ENCODE data around the gene PRM1.

Gene PRM1, protein sequence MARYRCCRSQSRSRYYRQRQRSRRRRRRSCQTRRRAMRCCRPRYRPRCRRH

DNA sequence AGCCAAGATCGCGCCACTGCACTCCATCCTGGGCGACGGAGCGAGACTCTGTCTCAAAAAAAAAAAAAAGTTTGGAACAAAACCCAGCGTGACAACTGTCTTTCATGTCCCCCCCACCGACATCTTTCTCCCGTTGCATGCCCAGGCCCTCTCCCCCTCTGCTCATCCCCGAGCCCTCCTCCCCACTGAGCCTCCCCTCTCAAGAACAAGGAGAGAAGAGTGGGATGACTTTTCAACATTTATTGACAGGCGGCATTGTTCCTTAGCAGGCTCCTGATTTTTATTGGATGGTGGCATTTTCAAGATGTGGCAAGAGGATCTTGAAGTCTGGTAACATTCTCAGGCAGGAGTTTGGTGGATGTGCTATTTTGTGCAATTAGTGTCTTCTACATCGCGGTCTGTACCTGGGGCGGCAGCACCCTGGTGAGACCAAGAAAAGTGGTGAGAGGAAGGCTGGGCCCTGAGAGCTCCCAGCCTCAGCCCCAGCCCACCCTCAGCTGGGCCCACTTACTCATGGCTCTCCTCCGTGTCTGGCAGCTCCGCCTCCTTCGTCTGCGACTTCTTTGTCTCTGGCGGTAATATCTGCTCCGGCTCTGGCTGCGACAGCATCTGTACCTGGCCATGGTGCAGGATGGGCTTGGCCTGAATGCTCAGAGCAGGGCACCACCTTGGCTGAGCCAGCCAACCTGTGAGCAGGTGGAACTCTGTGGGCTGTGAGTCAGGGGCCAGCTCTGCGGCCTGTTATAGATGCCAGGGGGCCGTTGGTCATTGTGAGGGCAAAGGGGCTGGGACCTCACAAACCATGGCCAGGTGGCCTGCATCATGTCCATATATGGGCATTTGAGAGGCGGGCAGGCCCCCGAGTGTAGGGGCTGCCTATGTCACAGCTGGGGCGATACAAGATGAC lies at the start of gene PRM1:
PRM1 (minus strand) TSS at position 715 of the 907 bp plus-strand sequence; CDS start at position 623, 92 bp downstream.
- DNase-seq = no peak

DNA sequence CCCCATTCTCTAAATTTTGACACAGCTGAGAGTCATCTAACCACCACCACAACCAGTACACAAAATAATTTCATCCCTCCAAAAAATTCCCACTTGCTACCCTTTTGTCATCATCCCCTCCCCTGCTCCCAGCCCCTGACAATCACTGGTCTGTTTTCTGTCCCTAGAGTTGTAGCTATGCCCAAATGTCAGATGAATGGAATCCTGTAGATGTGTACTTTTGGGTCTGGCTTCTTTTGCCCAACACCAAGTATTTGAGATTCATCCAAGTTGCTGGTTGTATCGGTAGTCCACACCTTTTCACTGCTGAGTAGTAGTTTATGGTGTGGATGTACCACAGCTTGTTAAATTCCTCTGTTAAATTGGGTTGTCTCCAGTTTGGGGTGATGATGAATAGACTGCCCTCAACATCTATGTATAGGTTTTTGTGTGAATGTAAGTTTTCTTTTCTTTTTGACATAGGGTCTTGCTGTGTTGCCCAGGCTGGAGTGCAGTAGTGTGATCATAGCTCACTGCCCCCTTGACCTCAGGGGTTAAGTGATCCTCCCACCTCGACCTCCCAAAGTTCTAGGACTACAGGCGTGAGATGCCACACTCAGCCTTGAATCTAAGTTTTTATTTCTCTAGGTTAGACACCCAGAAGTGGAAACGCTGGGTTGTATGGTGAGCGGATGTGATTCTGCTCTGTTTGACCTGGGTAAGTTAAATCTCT lies 49.6 kb upstream of the PRM1 start:
- no peak for DNase-seq

DNA sequence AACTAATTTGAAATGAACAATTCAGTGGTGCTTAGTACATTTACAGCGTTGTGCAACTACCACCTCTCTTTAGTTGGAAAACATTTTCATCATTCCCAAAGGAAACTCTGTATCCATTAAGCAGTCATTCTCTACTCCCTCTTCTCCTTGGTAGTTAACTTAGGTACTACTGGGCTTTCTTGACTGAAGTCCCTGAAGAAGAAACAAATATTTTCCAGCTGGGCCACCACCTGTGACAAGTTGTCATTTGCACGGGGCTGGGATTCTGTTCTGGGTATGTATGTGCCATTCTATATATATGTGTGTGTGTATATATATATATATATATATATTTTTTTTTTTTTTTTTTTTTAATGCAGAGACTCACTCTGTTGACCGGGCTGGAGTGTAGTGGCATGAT lies 48.8 kb upstream of the PRM1 start:
- DNase-seq = no peak

DNA sequence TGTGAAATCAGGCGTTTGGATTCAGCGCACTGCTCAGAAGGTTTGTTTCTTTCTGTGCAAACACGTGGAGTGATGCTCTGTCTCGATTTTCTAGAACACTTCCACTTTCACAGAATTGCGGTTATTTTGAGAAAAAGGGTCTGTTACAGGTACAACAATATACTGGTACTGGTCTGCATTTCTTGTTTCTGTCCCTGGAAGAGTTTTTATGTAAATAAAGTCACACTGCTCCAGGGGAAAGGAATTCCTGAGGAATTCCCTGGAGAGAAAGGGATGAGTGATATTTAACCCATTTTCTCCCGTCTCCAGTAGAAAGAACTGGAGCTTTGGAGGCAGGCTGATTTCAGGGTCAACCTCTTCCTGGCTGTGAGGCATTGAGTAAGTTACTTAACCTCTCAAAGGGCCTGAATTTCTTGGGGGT lies 48.0 kb upstream of the PRM1 start:
- no peak for DNase-seq

DNA sequence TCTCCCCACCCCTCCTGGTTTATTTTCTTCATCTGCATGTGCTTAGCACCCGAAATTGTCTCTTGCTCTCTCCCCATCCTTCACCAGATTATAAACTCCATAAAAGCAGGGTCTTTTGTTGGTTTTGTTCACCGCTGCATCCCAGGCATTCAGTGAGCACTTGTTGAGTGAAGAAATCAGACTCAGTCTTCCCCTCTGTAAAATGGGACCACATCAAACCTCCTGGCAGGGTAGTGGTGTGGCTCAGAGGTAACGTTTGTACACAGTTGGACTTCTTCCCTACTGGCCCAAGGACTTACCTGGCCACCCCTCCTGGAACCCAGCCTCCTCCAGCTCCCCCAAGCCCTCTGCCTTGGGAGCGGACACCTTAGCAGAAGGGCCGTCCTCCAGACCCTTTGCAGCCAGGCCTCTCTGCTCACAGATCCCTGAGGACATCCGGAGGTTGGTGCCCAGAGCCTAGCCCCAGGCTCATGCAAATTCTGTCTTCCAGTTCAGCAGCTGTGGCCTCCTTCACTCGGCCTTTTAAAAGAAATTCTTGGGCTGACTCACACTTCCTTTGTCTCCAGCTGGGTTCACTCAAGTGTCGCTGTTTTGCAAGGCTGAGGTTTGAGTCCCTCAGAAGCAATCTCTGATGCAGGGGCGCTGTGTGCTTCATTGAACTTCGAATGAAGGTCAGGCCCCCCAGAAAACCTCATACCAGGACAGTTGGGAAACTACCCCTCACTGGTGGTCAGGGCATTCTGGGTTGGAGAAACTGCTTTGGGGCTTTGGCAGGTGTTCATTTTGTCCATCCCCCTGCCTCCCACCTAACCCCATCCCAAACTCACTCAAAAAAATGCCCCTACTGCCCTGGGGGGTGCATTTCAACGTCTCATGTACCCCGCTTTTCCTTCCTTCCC lies 47.3 kb upstream of the PRM1 start:
- DNase-seq = no peak

DNA sequence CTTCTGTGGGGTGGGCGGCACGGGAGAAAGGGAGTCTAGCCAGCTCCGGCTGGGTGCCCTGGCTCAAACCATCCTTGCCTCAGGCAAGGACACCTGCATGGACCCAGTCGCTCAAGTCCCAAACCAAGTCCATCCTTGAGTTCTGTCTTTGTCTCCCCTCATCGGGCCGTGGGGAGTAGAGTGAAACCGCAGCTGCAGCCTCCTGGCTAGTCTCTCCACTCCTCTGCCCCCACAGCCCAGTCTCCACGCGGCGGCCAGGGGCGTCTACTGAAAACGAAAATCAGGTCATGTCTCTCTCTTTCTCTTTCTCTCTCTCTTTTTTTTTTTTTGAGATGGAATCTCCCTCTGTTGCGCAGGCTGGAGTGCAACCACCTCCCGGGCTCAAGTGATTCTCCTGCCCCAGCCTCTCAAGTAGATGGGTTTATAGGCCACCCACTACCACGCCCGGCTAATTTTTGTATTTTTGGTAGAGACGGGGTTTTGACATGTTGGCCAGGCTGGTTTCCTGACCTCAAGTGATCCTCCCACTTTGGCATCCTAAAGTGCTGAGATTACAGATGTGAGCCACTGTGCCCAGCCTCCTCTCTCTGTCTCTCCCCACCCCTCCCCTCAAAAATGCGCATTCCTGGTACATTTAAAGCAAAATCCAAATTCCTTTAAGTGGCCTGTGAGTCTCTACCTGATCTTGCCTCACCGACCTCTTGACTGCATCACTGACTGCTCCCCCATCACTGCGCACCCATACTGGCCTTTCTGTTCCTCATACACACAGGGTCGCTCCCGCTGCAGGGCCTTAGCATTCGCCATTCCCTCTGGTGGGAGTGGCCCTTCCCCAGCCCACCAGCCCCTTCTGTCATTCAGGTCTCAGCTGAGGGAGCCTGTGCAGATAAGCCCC lies 46.4 kb upstream of the PRM1 start:
- no peak for DNase-seq

DNA sequence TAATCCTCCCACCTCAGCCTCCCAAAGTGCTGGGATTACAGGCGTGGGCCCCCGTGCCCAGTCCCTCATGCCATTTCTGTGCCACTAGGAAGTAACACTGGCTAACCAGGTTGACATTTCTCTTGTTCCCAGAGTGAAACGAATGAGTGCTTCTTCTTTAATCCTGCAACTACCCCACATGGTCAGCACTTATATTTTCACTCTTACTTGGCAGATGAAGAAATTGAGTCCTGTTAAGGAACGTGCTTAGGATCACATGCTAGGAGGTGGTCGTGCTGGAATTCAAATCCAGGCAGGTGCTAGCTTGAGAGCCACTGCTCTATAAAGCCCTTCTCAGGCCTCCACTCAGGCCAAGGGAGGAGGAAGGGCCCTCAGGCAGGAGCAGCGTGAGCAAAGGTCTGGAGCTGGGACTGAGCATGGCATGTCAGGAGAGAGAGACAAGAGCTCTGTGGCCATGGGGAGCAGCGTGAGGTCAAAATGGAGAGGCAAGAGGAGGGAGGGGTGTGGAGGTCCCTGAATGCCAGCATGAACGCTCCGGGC lies 45.7 kb upstream of the PRM1 start:
- DNase-seq = no peak

DNA sequence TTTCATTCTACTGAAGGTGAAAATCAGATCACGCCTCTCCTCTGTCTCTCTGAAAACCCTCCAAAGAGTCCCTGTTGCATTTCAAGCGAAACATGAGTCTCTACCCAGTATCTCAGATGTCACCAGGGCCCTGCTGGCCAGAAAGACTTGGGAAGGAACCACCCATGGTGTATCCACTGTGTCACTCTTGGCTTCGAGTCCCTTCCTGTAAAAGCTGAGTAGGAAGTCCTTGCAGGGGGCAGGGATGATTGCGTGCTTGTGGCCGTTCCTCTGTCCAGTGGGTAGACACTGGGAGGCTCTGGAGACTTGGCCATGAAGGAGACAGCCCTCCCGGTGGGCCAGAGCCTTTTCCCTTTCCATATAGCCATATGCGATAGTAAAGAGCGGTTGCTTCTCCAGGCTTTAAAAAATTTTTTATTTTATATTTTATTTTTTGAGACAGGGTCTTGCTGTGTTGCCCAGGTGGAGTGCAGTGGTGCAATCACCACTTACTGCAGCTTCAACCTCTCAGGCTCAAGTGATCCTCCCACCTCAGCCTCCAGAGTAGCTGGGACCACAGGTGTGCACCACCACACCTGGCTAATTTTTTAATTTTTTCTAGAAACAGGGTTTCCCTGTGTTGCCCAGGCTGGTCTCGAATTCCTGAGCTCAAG lies 45.1 kb upstream of the PRM1 start:
- no peak for DNase-seq

DNA sequence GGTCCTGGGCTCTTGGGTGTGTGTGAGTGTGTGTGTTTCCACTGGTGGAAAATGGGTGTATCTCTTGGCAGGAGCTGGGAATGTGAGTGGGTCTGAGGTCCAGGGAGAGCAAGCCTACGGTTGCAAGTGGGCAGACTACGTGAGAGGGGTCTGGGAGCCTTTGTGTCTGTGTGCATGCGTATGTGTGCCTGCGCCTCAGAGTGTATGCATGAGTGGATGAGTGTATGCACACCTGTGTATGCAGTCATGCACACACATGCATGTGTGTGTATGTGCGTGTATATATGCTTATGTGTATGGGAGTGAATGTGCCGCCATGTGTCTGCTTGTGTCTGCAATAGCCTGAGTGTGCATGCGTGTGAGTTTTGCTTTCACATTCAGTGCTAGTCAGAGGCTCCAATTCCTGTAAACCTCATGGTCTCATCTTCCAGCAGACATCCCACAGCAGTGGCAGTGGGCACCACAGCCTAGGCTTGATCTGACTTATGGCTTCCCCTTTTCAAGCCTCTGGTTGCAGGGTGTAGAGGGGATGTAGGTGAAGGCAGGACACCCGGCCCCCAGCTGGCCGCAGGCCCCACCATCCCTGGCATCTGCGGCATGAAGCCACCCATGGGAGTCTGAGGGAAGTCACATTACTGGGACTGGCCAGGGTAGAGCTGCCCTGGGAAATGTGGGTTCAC lies 44.4 kb upstream of the PRM1 start:
- no peak for DNase-seq

DNA sequence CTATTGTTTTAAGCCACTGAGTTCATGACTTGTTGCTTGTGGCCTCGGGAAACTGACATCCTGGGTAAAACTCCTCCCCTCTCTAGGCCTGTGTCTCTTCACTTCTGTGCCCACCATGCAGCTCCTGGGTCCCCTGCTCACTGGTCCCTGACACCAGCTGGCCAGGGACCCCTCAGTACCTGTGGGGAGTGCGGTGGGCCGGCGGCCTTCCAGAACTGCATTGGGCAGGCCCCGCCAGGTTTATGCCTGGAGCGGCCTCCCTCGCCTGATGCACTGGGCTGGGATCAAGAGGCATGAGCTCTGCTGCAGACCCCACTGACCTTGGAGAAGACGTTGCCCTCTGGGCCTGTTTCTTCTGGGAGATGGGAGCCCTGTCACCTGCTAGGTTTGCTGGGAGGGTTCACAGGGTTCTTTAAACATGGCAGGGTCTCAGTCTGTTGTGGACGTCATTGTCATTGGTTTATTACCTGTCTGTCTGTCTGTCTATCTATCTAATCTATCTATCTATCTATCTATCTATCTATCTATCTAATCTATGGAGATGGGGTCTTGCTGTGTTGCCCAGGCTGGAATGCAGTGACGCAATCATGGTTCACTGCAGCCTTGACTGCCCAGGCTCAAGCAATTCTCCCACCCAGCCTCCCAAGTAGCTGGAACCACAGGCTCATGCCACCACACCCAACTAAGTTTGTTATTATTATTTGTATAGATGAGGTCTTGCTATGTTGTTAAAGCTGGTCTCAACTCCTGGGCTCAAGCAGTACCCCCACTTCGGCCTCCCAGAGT lies 42.6 kb upstream of the PRM1 start:
- no peak for DNase-seq

DNA sequence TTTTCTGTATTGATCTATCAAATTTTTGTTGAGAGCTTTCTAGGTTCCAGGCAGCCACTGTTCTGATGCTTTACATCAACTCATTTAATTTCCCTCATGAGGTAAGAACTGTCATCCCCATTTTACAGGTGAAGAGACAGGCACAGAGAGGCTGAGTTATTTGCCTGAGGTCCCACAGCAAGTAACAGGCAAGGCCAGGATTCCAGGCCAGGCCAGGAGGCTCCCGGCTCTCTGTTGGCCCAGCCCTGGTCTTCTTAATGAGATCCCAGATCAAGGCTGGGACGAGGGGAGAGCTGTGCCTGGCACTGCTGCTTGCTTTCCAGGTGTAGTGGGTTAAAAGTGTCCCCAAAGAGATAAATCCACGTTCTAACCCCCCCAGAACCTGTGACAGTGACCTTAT lies 41.7 kb upstream of the PRM1 start:
- DNase-seq = no peak

DNA sequence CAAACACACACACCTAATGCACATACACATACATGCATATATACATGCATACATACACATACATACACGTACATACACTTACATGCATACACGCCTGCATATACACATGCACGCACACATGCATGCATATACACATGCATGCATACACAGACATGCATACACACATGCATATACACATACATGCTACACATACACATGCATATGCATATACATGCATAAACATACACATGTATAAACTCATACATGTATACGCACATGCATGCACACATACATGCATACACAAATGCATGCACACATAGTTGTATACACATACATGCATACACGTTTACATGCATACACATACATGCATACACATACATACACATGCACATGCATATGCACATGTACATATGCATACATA lies 40.5 kb upstream of the PRM1 start:
- DNase-seq = no peak

DNA sequence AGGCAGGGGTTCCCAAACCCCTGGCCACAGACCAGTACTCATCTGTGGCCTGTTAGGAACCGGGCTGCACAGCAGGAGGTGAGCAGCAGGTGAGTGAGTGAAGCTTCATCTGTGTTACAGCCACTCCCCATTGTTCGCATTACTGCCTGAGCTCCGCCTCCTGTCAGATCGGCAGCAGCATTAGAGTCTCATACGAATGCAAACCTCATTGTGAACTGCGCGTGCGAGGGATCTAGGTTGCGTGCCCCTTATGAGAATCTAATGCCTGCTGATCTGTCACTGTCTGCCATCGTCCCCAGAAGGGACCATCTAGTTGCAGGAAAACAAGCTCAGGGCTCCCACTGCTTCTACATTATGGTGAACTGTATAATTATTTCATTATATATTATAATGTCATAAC lies 39.0 kb upstream of the PRM1 start:
- DNase-seq = peak; percentile 67

DNA sequence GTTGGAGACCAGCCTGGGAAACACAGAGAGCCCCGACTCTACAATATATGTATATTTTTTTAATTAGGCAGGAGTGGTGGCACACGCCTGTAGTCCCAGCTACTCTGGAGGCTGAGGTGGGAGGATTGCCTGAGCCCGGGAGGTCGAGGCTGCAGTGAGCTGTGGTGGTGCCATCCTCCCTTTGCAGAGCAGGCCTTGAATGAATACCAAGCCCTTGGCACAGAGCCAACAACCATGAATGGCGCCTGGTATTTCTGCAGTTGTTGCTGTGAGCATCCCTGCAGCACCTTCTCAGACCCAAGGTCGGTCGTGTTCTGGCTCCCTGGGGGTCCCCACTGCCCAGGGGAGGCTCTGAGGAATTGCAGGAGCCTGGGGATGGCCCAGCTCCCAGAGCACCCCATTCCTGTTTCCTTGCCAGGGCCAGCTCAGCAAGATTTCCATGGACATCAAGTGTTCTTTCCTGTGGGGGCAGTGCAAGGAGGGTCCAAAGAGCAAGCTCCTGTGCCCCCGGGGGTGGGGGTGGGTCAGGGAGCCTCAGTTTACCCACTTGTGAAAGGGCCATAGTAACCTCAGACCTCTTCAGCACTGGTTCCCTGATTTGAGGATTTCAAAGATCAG lies 38.5 kb upstream of the PRM1 start:
- no peak for DNase-seq

DNA sequence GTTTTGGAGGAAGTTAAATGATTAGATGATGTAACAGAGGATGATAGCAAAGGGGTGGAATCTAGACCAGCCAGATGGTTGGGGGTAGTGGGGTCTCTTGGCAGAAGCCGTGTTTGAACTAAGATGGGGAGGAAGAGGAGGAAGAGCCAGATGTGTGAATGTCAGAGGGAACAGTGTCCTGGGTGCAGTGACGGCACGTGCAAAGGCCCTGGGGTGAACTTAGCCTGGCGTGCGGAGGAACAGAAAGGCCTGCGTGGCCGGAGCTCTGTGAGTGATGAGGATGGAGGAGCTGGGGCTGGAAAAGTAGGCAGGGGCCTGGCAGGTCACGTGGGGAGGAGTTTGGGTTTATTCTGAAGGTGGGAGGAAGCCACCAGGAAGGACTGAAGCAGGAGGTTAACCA lies 37.7 kb upstream of the PRM1 start:
- no peak for DNase-seq

DNA sequence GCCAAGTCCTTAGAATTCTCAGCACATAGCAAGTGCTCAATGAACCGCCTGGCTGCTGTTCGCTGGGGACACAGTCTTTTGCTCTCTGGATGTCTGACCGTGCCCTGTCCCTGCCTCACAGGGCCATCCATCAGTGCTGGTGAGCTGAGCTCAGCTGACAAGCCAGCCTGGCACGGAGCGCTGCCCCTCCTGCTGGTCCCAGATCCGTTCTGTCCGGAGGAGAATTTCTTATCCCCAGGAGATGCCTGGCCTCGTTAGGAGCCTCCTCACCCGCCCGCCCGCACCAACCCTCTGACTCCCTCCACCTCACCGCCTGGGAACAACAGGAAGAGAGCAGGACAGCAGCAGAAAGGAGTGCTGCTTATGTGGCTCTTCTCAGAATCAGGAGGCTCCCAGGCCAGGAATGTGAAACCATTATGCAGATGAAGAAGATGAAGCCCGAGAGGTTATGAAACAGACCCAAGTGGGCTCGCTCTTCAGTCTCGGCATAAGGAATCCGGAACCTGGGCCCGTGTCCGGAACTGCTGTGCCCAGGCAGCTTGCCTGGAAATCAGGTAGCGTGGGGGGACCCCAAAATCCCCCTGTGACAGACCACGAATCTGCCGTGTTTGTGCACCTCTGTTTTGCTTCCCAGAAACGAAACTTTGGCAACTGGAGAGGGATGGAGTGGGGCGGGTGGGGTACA lies 35.3 kb upstream of the PRM1 start:
- DNase-seq = no peak

DNA sequence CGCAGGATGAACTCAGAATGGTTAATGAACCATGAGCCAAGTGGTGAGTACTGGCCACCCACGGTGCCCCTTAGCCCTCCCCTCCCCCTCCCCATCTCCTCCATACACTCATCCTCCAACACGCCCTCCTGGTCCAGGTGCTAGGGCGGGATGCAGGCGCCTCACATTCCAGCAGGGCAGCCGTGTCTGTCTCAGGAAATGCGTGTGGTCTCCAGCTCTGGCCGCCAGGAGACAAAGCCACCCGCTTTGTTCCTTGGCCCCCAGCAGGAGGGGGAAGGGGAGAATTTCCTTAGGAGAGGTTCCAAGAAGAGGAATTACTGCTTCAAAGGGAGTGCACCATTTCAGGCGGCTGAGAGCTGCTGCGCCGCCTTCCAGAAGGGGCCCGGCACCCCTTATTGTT lies 34.4 kb upstream of the PRM1 start:
- DNase-seq = no peak

DNA sequence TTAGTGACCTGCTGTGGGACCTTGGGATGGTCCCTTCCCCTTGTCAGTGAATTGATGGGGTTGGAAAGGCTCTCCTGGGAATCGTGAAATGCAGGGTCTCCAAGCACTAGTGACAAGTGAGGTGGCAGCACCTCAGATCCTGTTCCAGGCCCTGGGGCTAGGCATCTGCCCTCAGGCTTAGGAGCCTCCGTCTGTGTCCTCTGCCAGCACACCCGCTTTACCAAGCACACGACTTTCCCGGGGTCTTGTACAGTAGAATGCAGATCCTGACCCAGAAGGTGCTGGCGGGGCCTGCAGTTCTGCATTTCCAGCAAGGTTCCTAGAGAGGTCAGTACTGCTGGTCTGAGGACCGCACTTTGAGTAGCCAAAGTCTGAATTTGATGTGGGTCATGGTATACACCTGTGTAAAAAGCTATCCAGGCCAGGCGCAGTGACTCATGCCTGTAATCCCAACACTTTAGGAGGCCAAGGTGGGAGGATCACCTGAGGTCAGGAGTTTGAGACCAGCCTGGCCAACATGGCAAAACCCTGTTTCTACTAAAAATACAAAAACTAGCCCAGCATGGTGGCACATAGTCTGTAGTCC lies 33.3 kb upstream of the PRM1 start:
- DNase-seq = no peak

Measured in DMS153 (cell line).